Peyer's patch (tissue), 4 donors: Measurements from ENCODE around the gene GNAS-AS1. TPM values are rescaled to one million over a fixed set of nuclear protein-coding genes. Genes with fewer than 3 reads are reported as not detected.

Source experiments
- DNase-seq, 3 donors: peaks; one replicate each; pipeline ENCODE4 v3.0.0-alpha.2; 2017 to 2019
- H3K27ac ChIP-seq, 4 donors: fragments of 200-600 bp; sonication (generic); one replicate each; pipeline ENCODE4 v1.5.1; 2016 to 2019
- H3K27me3 ChIP-seq, 2 donors: fragments of 200-600 bp; sonication (generic); one replicate each; pipeline ENCODE4 v1.5.1; 2019
- H3K36me3 ChIP-seq, 3 donors: fragments of 200-600 bp; sonication (generic); one replicate each; pipeline ENCODE4 v1.5.1; 2016 to 2019
- H3K4me1 ChIP-seq, 4 donors: fragments of 200-600 bp; sonication (generic); one replicate each; pipeline ENCODE4 v1.5.1; 2016 to 2019
- H3K4me3 ChIP-seq, 4 donors: fragments of 200-600 bp; sonication (generic); 1 replicate in 3 of 4; 2 replicates in 1 of 4; pipeline ENCODE4 v1.5.1; 2016 to 2019; ENCODE audit warnings: mild to moderate bottlenecking in 1 of 4
- H3K9me3 ChIP-seq, 4 donors: fragments of 200-600 bp; sonication (generic); one replicate each; pipeline ENCODE4 v1.5.1; 2016 to 2019; ENCODE audit warnings: mild to moderate bottlenecking in 1 of 4
- CTCF ChIP-seq, 6 experiments: fragments of 450-650 bp in 4 of 6; fragments of 200-600 bp in 2 of 6; sonication (generic) in 1 of 6; IDR thresholded peaks; one replicate each; pipeline ENCODE4 v1.5.1; 2017 to 2019; ENCODE audit warnings: antibody characterized with exemption in 6 of 6, mild to moderate bottlenecking in 3 of 6, moderate library complexity in 1 of 6
- POLR2A ChIP-seq, 2 donors: fragments of 450-650 bp; IDR thresholded peaks; one replicate each; pipeline ENCODE4 v1.5.1; 2017; ENCODE audit warnings: antibody characterized with exemption in 2 of 2, mild to moderate bottlenecking in 2 of 2, moderate library complexity in 2 of 2
- total RNA-seq, 4 donors: library from RNA; depleted of rRNA; stranded (reverse); fragments of >200 nt; gene quantifications; one replicate each; pipeline ENCODE4 v1.1.0, GENCODE V29; 2016

GNAS-AS1 gene
- total RNA-seq, 4 donors from 2014 or later: 0.67 to 1.3 TPM; not detected in 2

- DNase-seq: no peak
- no peaks in the 10 kb centered on the region for H3K27me3 ChIP-seq
- H3K4me1 ChIP-seq: no peaks in the 10 kb centered on the region
- no peaks in the 10 kb centered on the region for H3K36me3 ChIP-seq
- no peak for TF ChIP-seq POLR2A (IDR thresholded peaks at IDR 0.05)
- no peak for TF ChIP-seq CTCF (IDR thresholded peaks at IDR 0.05)
- no peak overlapping the region for H3K27ac ChIP-seq
- H3K4me3 ChIP-seq: no peak overlapping the region
- no peaks in the 10 kb centered on the region for H3K9me3 ChIP-seq
These were observed 24.4 kb upstream of the GNAS-AS1 start for GRCh38 chr20:58875111-58875510.

- no peak overlapping the region for H3K4me3 ChIP-seq
- H3K9me3 ChIP-seq: no peaks in the 10 kb centered on the region
- H3K4me1 ChIP-seq: no peaks in the 10 kb centered on the region
- no peaks in the 10 kb centered on the region for H3K27me3 ChIP-seq
- H3K36me3 ChIP-seq: no peaks in the 10 kb centered on the region
- no peak overlapping the region for H3K27ac ChIP-seq
- no peak for DNase-seq
- TF ChIP-seq CTCF (IDR thresholded peaks at IDR 0.05): no peak
- no peak for TF ChIP-seq POLR2A (IDR thresholded peaks at IDR 0.05)
These were observed 23.8 kb upstream of the GNAS-AS1 start for GRCh38 chr20:58874469-58874868.

GRCh38 chr20:58871533-58872102 lies 20.9 kb upstream of the GNAS-AS1 start:
- no peak overlapping the region for H3K27ac ChIP-seq
- DNase-seq: no peak
- H3K4me3 ChIP-seq: no peak overlapping the region
- no peaks in the 10 kb centered on the region for H3K4me1 ChIP-seq
- no peaks in the 10 kb centered on the region for H3K36me3 ChIP-seq
- TF ChIP-seq CTCF (IDR thresholded peaks at IDR 0.05): no peak
- no peak for TF ChIP-seq POLR2A (IDR thresholded peaks at IDR 0.05)
- H3K9me3 ChIP-seq: no peaks in the 10 kb centered on the region
- no peaks in the 10 kb centered on the region for H3K27me3 ChIP-seq

GRCh38 chr20:58870293-58871014 lies 19.8 kb upstream of the GNAS-AS1 start:
- Histone ChIP-seq H3K4me3 (no peak overlapping the region), H3K27ac (no peak overlapping the region), H3K4me1 (no peaks in the 10 kb centered on the region), H3K27me3 (no peaks in the 10 kb centered on the region), H3K9me3 (no peaks in the 10 kb centered on the region), H3K36me3 (no peaks in the 10 kb centered on the region)
- TF ChIP-seq POLR2A (IDR thresholded peaks at IDR 0.05): no peak
- TF ChIP-seq CTCF (IDR thresholded peaks at IDR 0.05): peak; percentile 66 to 84 (median 79)
- DNase-seq: peak; percentile 62 to 84 (median 69)

GRCh38 chr20:58869662-58870227 lies 19.0 kb upstream of the GNAS-AS1 start:
- Histone ChIP-seq H3K4me3 (no peak overlapping the region), H3K4me1 (no peaks in the 10 kb centered on the region), H3K27me3 (no peaks in the 10 kb centered on the region), H3K9me3 (no peaks in the 10 kb centered on the region), H3K27ac (no peak overlapping the region), H3K36me3 (no peaks in the 10 kb centered on the region)
- no peak for DNase-seq
- TF ChIP-seq POLR2A (IDR thresholded peaks at IDR 0.05) (no peak), CTCF (IDR thresholded peaks at IDR 0.05) (no peak)
